GM12878 (cell line): ENCODE data around the gene MYG1. TPM values are rescaled to one million over a fixed set of nuclear protein-coding genes. Genes with fewer than 3 reads are reported as not detected.

Source experiments
- ATAC-seq: fragments of 200-7000 bp; cut with Tn5 transposase; 3 replicates; pipeline ENCODE4 v1.9.1; 2020; ENCODE audit warnings: mild to moderate bottlenecking, moderate library complexity
- BruUV-seq: library from RNA; stranded (reverse); fragments of 400-500 nt; replicated peaks from 2 replicates; lab custom pipeline; 2021; lab: Mats Ljungman, UMichigan
- CTCF ChIA-PET: fragments of 300-600 bp; sonication (Branson Sonifier 250); formaldehyde crosslinking; extraction: SDS; loops from one replicate; lab custom pipeline; 2021; ENCODE audit warnings: inconsistent platforms; lab: Yijun Ruan, JAX
- POLR2A ChIA-PET: fragments of 350-600 bp; formaldehyde crosslinking; extraction: SDS; loops from one replicate; lab custom pipeline; 2021; ENCODE audit warnings: inconsistent platforms; lab: Charles Lee
- RAD21 ChIA-PET: fragments of 300-600 bp; sonication (Branson Sonifier 250); formaldehyde crosslinking; loops from one replicate; lab custom pipeline; 2023; ENCODE audit warnings: antibody characterized with exemption; ENCODE audit not compliant: unreplicated experiment; lab: Charles Lee
- SMC1A ChIA-PET: fragments of 300-600 bp; sonication (Branson Sonifier 250); formaldehyde crosslinking; loops from one replicate; lab custom pipeline; 2023; ENCODE audit not compliant: unreplicated experiment, uncharacterized antibody; lab: Charles Lee
- DNase-seq: peaks from one replicate; pipeline ENCODE4 v3.0.0-alpha.2; 2011; ENCODE audit warnings: low read depth, low spot score
- FAIRE-seq: peaks from 3 replicates; lab custom pipeline; 2011; peaks lifted over from hg19 to GRCh38; lab: Jason Lieb, UNC
- H2AFZ ChIP-seq: 2 replicates; pipeline ENCODE4 v1.6.0; 2011; ENCODE audit warnings: low read depth, low read length, control low read depth; ENCODE audit not compliant: control insufficient read depth
- H3K27ac ChIP-seq: 2 replicates; pipeline ENCODE4 v1.5.1; 2011; ENCODE audit warnings: control low read depth; ENCODE audit not compliant: control insufficient read depth, insufficient read depth
- H3K27me3 ChIP-seq, 2 experiments: replicated peaks in 1 of 2; 2 replicates each; pipeline versions ENCODE4 v1.6.0 to v1.6.1; 2011; ENCODE audit warnings: low read length in 1 of 2; ENCODE audit not compliant: control insufficient read depth in 2 of 2, insufficient read depth in 2 of 2
- H3K36me3 ChIP-seq, 2 experiments: 2 replicates each; pipeline ENCODE4 v1.5.1; 2011; ENCODE audit warnings: low read length in 1 of 2; ENCODE audit not compliant: control insufficient read depth in 2 of 2, insufficient read depth in 2 of 2
- H3K4me1 ChIP-seq: 2 replicates; pipeline ENCODE4 v1.6.1; 2011; ENCODE audit warnings: mild to moderate bottlenecking, low read length, moderate library complexity, mixed read lengths; ENCODE audit not compliant: control insufficient read depth, insufficient read depth
- H3K4me2 ChIP-seq: 2 replicates; pipeline ENCODE4 v1.6.0; 2011; ENCODE audit warnings: control low read depth; ENCODE audit not compliant: control insufficient read depth, insufficient read depth
- H3K4me3 ChIP-seq: fragments of 200-600 bp; sonication (generic); 2 replicates; pipeline ENCODE4 v1.5.1; 2016
- H3K79me2 ChIP-seq: 2 replicates; pipeline ENCODE4 v1.6.0; 2011; ENCODE audit warnings: low read length; ENCODE audit not compliant: control insufficient read depth, insufficient read depth
- H3K9ac ChIP-seq: 2 replicates; pipeline ENCODE4 v1.8.0; 2011; ENCODE audit warnings: low read length, control low read depth, mixed read lengths; ENCODE audit not compliant: control insufficient read depth, insufficient read depth
- H3K9me3 ChIP-seq: replicated peaks from 3 replicates; pipeline ENCODE4 v1.5.1; 2011; ENCODE audit warnings: mild to moderate bottlenecking, low read length; ENCODE audit not compliant: control insufficient read depth, insufficient read depth
- H4K20me1 ChIP-seq: 2 replicates; pipeline ENCODE4 v1.6.0; 2011; ENCODE audit not compliant: control insufficient read depth, insufficient read depth
- CHD4 ChIP-seq: fragments of 200-600 bp; sonication (generic); IDR thresholded peaks from 2 replicates; pipeline ENCODE4 v1.6.1; 2016; ENCODE audit warnings: mild to moderate bottlenecking
- CTCF ChIP-seq, 3 experiments: IDR thresholded peaks in 2 of 3; conservative IDR thresholded peaks in 1 of 3; 2 replicates each; pipeline ENCODE4 v1.5.1; 2011; ENCODE audit warnings: low read depth in 3 of 3, low read length in 3 of 3, mild to moderate bottlenecking in 3 of 3, control low read depth in 2 of 3, moderate library complexity in 2 of 3, inconsistent platforms in 1 of 3, mixed read lengths in 1 of 3; ENCODE audit not compliant: control insufficient read depth in 2 of 3, insufficient read depth in 1 of 3; ENCODE audit errors: extremely low read depth in 1 of 3
- E2F4 ChIP-seq: IDR thresholded peaks from 2 replicates; pipeline ENCODE4 v1.6.1; 2012; ENCODE audit warnings: low read depth, low read length, improper control_type of control experiment
- HSF1 ChIP-seq: fragments of 150-350 bp; IDR thresholded peaks from 2 replicates; pipeline ENCODE4 v1.6.1; 2014; ENCODE audit warnings: mild to moderate bottlenecking, low read depth, low read length
- IRF4 ChIP-seq: IDR thresholded peaks from 2 replicates; pipeline ENCODE4 v1.6.1; 2011; ENCODE audit warnings: low read depth, low read length
- KLF5 ChIP-seq: fragments of 450-650 bp; IDR thresholded peaks from 2 replicates; pipeline ENCODE4 v1.6.1; 2014; ENCODE audit warnings: mild to moderate bottlenecking; ENCODE audit not compliant: partially characterized antibody
- LARP7 ChIP-seq: fragments of 450-650 bp; IDR thresholded peaks from 2 replicates; pipeline ENCODE4 v1.6.1; 2017; ENCODE audit warnings: mild to moderate bottlenecking
- MXI1 ChIP-seq: fragments of 150-350 bp; IDR thresholded peaks from 2 replicates; pipeline ENCODE4 v1.6.1; 2011; ENCODE audit warnings: low read depth, mild to moderate bottlenecking, inconsistent platforms, low read length, improper control_type of control experiment
- POLR2A ChIP-seq: IDR thresholded peaks from 2 replicates; pipeline ENCODE4 v1.6.1; 2011; ENCODE audit warnings: low read depth, mild to moderate bottlenecking, low read length
- RAD21 ChIP-seq: IDR thresholded peaks from 2 replicates; pipeline ENCODE4 v1.6.1; 2011; ENCODE audit warnings: mild to moderate bottlenecking, low read depth, low read length, moderate library complexity; ENCODE audit not compliant: insufficient read depth
- RB1 ChIP-seq: fragments of 450-650 bp; formaldehyde crosslinking; IDR thresholded peaks from 2 replicates; pipeline ENCODE4 v1.6.1; 2017; ENCODE audit warnings: mild to moderate bottlenecking, borderline replicate concordance
- SMAD5 ChIP-seq: IDR thresholded peaks from 2 replicates; pipeline ENCODE4 v1.6.1; 2016; ENCODE audit warnings: antibody characterized with exemption, low read depth
- SMARCA5 ChIP-seq: fragments of 450-650 bp; IDR thresholded peaks from 2 replicates; pipeline ENCODE4 v1.6.1; 2017; ENCODE audit warnings: mild to moderate bottlenecking
- TARDBP ChIP-seq: IDR thresholded peaks from 2 replicates; pipeline ENCODE4 v1.6.1; 2016; ENCODE audit warnings: borderline replicate concordance
- TCF7 ChIP-seq: IDR thresholded peaks from 2 replicates; pipeline ENCODE4 v1.6.1; 2014; ENCODE audit warnings: antibody characterized with exemption, borderline replicate concordance
- WRNIP1 ChIP-seq: IDR thresholded peaks from 2 replicates; pipeline ENCODE4 v1.6.1; 2011; ENCODE audit warnings: low read depth, low read length, improper control_type of control experiment, borderline replicate concordance
- YY1 ChIP-seq: IDR thresholded peaks from 2 replicates; pipeline ENCODE4 v1.6.1; 2011; ENCODE audit warnings: low read depth, mild to moderate bottlenecking, low read length
- ZNF207 ChIP-seq: fragments of 450-650 bp; IDR thresholded peaks from 2 replicates; pipeline ENCODE4 v1.6.1; 2014; ENCODE audit warnings: antibody characterized with exemption, mild to moderate bottlenecking, borderline replicate concordance
- ZNF384 ChIP-seq: IDR thresholded peaks from 2 replicates; pipeline ENCODE4 v1.6.1; 2012; ENCODE audit warnings: low read depth, mild to moderate bottlenecking, low read length, improper control_type of control experiment, borderline replicate concordance
- WGBS: methylation state at CpG from one replicate; pipeline ENCODE4 v1.1.6; 2016; ENCODE audit warnings: low lambda C conversion rate; ENCODE audit not compliant: insufficient replicate concordance, insufficient coverage; ENCODE audit errors: missing lambda C conversion rate; 5-methylcytosine and 5-hydroxymethylcytosine counted together
- in situ Hi-C: fragments of 300-500 bp; cut with MboI; formaldehyde crosslinking; loops from 9 replicates; pipeline ENCODE4 v1.14.3; 2018; ENCODE audit warnings: mixed read lengths
- intact Hi-C: fragments of 100-400 bp; cut with micrococcal nuclease; formaldehyde crosslinking; loops from one replicate; pipeline ENCODE4 v1.14.2; 2022; ENCODE audit not compliant: unreplicated experiment
- polyA plus RNA-seq, 11 experiments: library from polyadenylated mRNA; depleted of rRNA in 4 of 11; unstranded in 6 of 11; stranded (reverse) in 5 of 11; fragments of >200 nt; fragmentation: Nextera tagmentation in 4 of 11; fragmentation: Illumina TruSeq in 1 of 11; extraction: Ambion mirVana in 4 of 11; extraction: Trizol in 1 of 11; gene quantifications; 1 replicate in 1 of 11; 2 replicates in 10 of 11; pipeline versions ENCODE4 v1.2.1 to v1.2.3, GENCODE V29; 2011 to 2016; ENCODE audit warnings: inconsistent platforms in 2 of 11, missing spikeins in 2 of 11, low read depth in 1 of 11
- total RNA-seq, 4 experiments: library from RNA; depleted of rRNA in 3 of 4; stranded (reverse); fragments of >200 nt in 3 of 4; fragmentation: Illumina TruSeq in 1 of 4; extraction: Trizol in 1 of 4; gene quantifications; 2 replicates each; pipeline versions ENCODE4 v1.2.1 to v1.2.3, GENCODE V29; 2013 to 2021

Gene MYG1
- total and polyA plus RNA-seq, 10 of the 15 experiments (the other 5 are each of a cell fraction or from before 2014, with no cell fraction given) = 20.7 to 81.0 (median 49.4) TPM

- H3K27ac ChIP-seq = no peak overlapping the region
- H3K27me3 ChIP-seq = no peaks in the 10 kb centered on the region
- H3K4me3 ChIP-seq = no peak overlapping the region
- no TSS peak for BruUV-seq
- in situ Hi-C loops = no loop called here
- WGBS = 50% methylated on average over 21 of the region's 21 CpGs
- ChIA-PET POLR2A (interaction anchor here (0.6 to 5.5 kb wide), 13 partner anchors 22 to 156 kb away, joined by 3 to 37 read pairs (median 4); partner anchors contain the start of genes SP1 and TARBP2), CTCF (interaction anchor here (0.5 to 8.6 kb wide), 51 partner anchors 9 to 286 kb away, joined by 3 to 225 read pairs (median 5); partner anchors contain the start of genes AAAS, AMHR2, CSAD and ESPL1), RAD21 (interaction anchor here (0.6 to 4.4 kb wide), 26 partner anchors 9 to 345 kb away, joined by 3 to 91 read pairs (median 6); partner anchors contain the start of genes AAAS, AMHR2, PFDN5 and PRR13), SMC1A (interaction anchor here (0.5 to 9.3 kb wide), 42 partner anchors 9 to 325 kb away, joined by 3 to 164 read pairs (median 5); partner anchors contain the start of genes AAAS, AMHR2, NPFF and SP1)
- no peaks in the 10 kb centered on the region for H3K79me2 ChIP-seq
- no peak overlapping the region for H3K9ac ChIP-seq
- peak overlapping the region; percentile 11 for H2AFZ ChIP-seq
- ATAC-seq (peak; percentile 100), DNase-seq (peak; percentile 68), FAIRE-seq (peak; percentile 92)
- intact Hi-C loops = loop anchor here (1.0 kb wide), 3 partner anchors 30 to 156 kb away; no protein-coding TSS in a partner anchor
- H4K20me1 ChIP-seq = no peaks in the 10 kb centered on the region
- no peak overlapping the region for H3K4me2 ChIP-seq
- no peaks in the 10 kb centered on the region for H3K36me3 ChIP-seq
- peaks cover 2% of the 10 kb centered on the region for H3K4me1 ChIP-seq
- H3K9me3 ChIP-seq = no peaks in the 10 kb centered on the region
- TF ChIP-seq RAD21 = peak; percentile 100
- no peak for TF ChIP-seq TCF7
- peak; percentile 82 to 91 (median 89) for TF ChIP-seq CTCF (IDR thresholded peaks at IDR 0.05 in 2 of 3, conservative IDR thresholded peaks at IDR 0.05 in 1 of 3; ENCODE audit: control insufficient read depth in 2 of 3, extremely low read depth in 1 of 3, insufficient read depth in 1 of 3, low read depth in 3 of 3, low read length in 3 of 3)
- TF ChIP-seq WRNIP1 = 0 out of 2 replicates have a peak, but pooled peaks have one; percentile 68
- TF ChIP-seq IRF4 = 0 out of 2 replicates have a peak, but pooled peaks have one; percentile 18
- TF ChIP-seq SMARCA5 = peak; percentile 68; the same call in 1 of the 2 replicates
- peak; percentile 88 for TF ChIP-seq YY1
- TF ChIP-seq ZNF384 = 0 out of 2 replicates have a peak, but pooled peaks have one; percentile 11
- TF ChIP-seq TARDBP = 0 out of 2 replicates have a peak, but pooled peaks have one; percentile 35
- peak; percentile 61 for TF ChIP-seq LARP7
- TF ChIP-seq MXI1 = peak; percentile 59
- no peak for TF ChIP-seq KLF5
- TF ChIP-seq SMAD5 = no peak
- no peak for TF ChIP-seq HSF1
- TF ChIP-seq ZNF207 = 0 out of 2 replicates have a peak, but pooled peaks have one; percentile 13
- no peak for TF ChIP-seq POLR2A
- TF ChIP-seq CHD4 = no peak
- TF ChIP-seq E2F4 = no peak
- 0 out of 2 replicates have a peak, but pooled peaks have one; percentile 43 for TF ChIP-seq RB1
Measured at GRCh38 chr12:53352331-53353256, 53.1 kb downstream of the MYG1 start.
